ENCODE data around the gene MPZL2. TPM values are rescaled to one million over a fixed set of nuclear protein-coding genes. Genes with fewer than 3 reads are reported as not detected.

Gene MPZL2
- total RNA-seq: 16.9 TPM

GRCh38 chr11:118263695-118264568, at the start of gene MPZL2:
Gene MPZL2, minus strand, starts transcription at chr11:118264297. Its CDS starts 144 bp downstream, at chr11:118264153.

GRCh38 chr11:118304568-118305248, 40.6 kb upstream of the MPZL2 start, which contains the start of gene CD3E:
Gene CD3E, plus strand, starts transcription at chr11:118304730. Its CDS starts 223 bp downstream, at chr11:118304953.

GRCh38 chr11:118251858-118252652, 12.0 kb downstream of the MPZL2 start, which contains the start of gene MPZL3:
Gene MPZL3, minus strand, starts transcription at chr11:118252365. Its CDS starts 71 bp downstream, at chr11:118252294.

DNA sequence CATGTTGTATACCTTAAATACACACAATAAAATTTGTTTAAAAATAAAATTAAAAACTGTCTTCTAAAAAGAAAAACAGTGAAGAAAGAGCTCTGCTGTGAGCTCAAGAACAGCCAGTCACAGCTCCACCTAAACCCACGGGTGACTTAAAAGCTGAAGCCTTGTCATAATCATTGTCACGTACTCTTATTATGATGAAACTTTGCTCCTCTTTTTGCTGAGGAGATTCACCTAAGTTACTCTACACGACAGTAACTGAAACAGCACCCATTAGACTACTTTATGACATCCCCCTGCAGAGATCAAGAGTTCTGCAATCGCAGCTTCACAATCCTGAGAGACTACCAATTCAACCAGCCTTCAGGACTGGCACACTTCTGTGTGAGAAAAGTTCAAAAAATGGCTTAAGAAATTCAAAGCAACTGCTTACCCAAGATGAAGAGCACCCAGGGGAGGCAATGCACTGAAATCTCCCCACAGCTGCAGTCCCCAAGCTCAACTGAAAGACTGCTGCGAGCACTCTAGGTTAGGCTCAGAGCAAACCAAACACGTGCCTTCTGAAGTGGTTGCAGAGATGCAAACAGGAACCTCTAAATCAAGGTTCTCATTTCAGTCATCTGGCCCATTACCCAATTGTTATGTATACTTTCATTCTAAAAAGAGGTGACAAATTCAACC, 39.4 kb downstream of the MPZL2 start, which contains the start of gene JAML:
TSS of gene JAML (minus strand) at position 501 of the 678 bp plus-strand sequence. CDS start 10,145 bp downstream, outside the sequence.

Small RNA genes lying within 50 kb of the gene (small RNA-seq; reads per million reads assigned to genes)
- gene HSPE1P18 (ENCODE audit: low replicate concordance): not detected

Other genes starting within 250 kb of the MPZL2 start
- gene TMPRSS4, start 187.2 kb downstream of the MPZL2 start, total RNA-seq: 13.7 TPM
- gene SMIM35, start 177.3 kb downstream of the MPZL2 start, total RNA-seq: not detected
- gene SCN4B, start 111.5 kb downstream of the MPZL2 start, total RNA-seq: 2.0 TPM
- 3.2 TPM for gene SCN2B, start 87.7 kb downstream of the MPZL2 start, total RNA-seq
- gene JAML, start 39.3 kb downstream of the MPZL2 start, total RNA-seq: 11.2 TPM
- 6.2 TPM for gene MPZL3, start 11.9 kb downstream of the MPZL2 start, total RNA-seq
- gene CD3E, start 40.4 kb upstream of the MPZL2 start, total RNA-seq: 0.82 TPM
- gene CD3D, start 78.4 kb upstream of the MPZL2 start, total RNA-seq: 1.4 TPM
- gene CD3G, start 80.0 kb upstream of the MPZL2 start, total RNA-seq: 0.47 TPM
- 43.4 TPM for gene UBE4A, start 95.3 kb upstream of the MPZL2 start, total RNA-seq
- 85.7 TPM for gene ATP5MG, start 137.3 kb upstream of the MPZL2 start, total RNA-seq
- 85.0 TPM for gene KMT2A, start 172.2 kb upstream of the MPZL2 start, total RNA-seq

Measured in metanephros (tissue), 2 donors.